Fibroblast of pulmonary artery (primary cell): Measurements from ENCODE around the gene PRLR.

Experiments
- DNase-seq: peaks from one replicate; pipeline ENCODE4 v3.0.0-alpha.2; 2010; ENCODE audit warnings: low read depth
- H3K4me3 ChIP-seq: replicated peaks from 2 replicates; pipeline ENCODE4 v1.5.1; 2011; ENCODE audit warnings: low read depth, mild to moderate bottlenecking, control low read depth, low read length, moderate library complexity
- CTCF ChIP-seq: IDR thresholded peaks from 2 replicates; pipeline ENCODE4 v1.5.1; 2011; ENCODE audit warnings: mild to moderate bottlenecking, control low read depth, low read length, inconsistent platforms; ENCODE audit errors: missing control alignments

Gene PRLR

GRCh38 chr5:35026941-35027340 lies 203.3 kb downstream of the PRLR start:
- H3K4me3 ChIP-seq: no peak overlapping the region
- no peak for TF ChIP-seq CTCF
- no peak for DNase-seq

DNA sequence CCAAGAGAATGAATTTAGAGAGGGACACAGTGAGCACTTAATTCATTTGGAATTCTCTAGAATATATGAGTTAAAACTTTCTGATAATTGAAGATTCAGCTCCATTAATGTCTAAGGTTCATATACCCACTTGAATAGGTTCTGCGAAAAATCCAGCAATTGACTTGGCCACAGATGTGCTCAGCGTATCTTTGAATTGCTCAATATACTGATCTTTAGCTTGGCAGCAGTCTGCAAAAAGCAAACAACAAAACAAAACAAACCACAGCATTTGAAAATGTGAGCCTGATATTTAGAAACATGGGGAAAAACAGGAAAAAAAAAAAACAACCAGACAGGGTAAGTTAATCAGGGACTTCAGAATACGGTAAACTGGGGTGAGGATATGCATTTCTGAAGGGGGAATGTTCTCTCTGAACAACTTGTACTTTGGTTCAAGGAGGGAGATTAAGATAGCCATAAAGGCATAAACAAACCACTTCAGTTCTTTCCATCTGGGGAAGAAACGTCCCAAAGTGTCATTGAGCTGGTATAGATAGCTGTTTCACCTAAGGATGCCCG lies 203.9 kb downstream of the PRLR start:
- no peak overlapping the region for H3K4me3 ChIP-seq
- no peak for TF ChIP-seq CTCF
- DNase-seq: no peak

DNA sequence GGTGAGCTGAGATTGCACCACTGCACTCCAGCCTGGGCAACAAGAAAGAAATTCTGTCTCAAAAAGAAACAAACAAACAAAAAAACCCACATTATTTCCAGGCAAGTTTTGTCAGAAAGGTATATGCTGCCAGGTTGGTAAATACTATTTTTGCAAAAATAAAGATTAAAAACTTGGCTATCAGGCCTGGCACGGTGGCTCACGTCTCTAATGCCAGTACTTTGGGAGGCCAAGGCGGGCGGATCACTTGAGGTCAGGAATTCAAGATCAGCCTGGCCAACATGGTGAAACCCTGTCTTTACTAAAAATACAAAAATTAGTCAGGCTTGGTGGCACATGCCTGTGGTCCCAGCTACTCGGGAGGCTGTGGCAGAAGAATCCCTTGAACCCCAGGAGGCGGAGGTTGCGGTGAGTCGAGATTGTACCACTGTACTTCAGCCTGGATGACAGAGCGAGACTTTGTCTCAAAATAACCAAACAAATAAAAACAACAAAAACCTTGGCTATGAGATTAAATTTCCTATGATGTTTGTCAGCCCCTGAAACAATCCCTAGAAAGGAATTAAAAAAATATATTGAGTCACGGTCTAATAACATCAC lies 205.3 kb downstream of the PRLR start:
- no peak for TF ChIP-seq CTCF
- DNase-seq: no peak
- no peak overlapping the region for H3K4me3 ChIP-seq

DNA sequence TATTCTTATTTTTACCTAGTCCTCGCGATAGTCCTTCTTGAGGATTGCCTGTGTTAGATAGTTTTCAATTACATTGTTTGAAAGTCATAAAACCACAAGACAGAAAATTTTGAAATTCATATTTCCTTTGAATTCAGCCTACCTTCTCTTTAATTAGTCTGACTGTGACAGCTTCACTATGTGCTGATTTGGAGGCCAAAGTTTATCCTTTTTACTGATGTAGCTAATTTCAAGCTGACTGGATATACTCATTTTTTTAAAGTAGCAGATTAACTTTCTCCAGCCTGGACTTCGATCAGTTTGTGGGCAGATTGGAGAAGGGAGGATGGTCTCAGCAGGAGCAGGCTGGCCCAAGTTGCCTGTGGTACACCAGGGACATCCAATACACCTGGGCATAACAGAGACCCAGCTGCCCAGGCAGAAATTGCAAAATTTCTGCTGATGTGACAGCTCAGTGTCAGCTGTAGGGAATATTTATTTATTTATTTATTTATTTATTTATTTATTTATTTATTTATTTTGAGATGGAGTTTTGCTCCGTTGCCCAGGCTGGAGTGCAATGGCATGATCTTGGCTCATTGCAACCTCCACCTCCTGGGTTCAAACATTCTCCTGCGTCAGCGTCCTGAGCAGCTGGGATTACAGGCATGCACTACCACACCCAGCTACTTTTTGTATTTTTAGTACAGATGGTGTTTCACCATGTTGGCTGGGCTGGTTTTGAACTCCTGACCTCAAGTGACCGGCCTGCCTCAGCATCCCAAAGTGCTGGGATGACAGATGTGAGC lies 206.7 kb downstream of the PRLR start:
- TF ChIP-seq CTCF: no peak
- H3K4me3 ChIP-seq: no peak overlapping the region
- DNase-seq: no peak

DNA sequence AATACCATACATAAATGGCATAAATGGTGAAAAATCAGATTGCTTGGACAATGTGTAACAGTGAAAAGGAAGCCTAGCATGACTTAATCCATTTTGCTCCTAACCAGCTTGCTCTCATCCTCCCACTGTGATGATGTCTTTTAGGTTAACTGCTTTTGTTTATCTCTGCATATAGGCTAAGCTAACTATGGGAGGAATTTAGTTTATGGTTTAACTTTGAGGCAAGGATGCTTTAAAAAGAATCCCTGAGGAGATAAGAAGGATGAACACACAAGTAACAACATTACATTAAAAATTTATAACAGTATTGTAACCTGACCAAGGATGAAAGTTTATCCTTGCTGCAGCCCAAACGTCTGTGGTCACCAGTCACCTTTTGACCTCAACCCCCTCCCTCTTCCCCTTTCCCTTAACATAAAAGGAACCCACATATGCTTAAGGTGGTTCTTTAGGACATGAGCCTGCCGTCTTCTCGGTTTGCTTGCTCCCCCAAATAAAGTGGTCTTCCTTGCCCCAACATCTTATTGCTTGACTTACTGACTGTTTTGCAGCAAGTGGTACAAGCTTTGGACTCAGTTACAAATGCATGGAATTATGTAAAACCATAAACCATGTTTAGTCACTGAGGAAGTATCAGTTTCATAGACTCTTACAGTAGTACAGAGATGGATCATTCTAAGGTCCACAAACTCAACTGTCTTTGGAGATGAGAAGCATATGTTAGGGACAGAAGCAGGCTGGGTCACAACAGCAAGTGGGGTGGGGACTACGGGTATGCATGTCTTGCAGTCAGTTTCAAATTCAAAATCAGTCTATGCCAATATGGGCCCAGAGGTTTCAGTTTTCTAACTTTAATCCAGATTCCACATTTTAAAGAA lies 213.9 kb downstream of the PRLR start:
- no peak for TF ChIP-seq CTCF
- no peak overlapping the region for H3K4me3 ChIP-seq
- DNase-seq: no peak

DNA sequence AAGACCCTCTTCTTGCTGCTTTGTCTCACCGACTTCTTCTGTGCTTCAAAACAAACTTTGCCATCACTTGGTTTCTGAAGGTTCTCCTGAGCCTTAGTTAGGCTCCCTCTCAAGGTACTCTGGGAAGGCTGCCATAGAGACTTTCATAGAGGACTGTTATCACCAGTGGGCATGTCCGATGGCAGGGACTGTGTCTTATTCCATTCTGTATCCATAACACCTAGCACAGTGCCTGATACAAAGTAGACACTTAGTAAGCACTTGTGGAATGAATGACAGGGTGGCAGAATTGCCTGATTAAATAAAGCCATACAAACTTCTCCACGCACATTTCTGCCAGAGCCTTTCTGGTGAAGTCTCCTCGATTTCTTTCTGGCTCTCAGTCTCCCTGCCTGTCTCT lies 215.2 kb downstream of the PRLR start:
- DNase-seq: no peak
- no peak overlapping the region for H3K4me3 ChIP-seq
- TF ChIP-seq CTCF: no peak
